Upper lobe of left lung (tissue), 4 donors: Measurements from ENCODE around the gene OSTC.

Source experiments
- CTCF ChIP-seq, 6 experiments: fragments of 450-650 bp in 4 of 6; fragments of 200-600 bp in 2 of 6; sonication (generic) in 2 of 6; IDR thresholded peaks; one replicate each; pipeline ENCODE4 v1.5.1; 2016 to 2019; ENCODE audit warnings: antibody characterized with exemption in 6 of 6
- EP300 ChIP-seq, 4 donors: sonication (generic); formaldehyde crosslinking; IDR thresholded peaks; one replicate each; pipeline ENCODE4 v1.5.1; 2017; ENCODE audit warnings: antibody characterized with exemption in 4 of 4, control low read depth in 2 of 4
- POLR2A ChIP-seq, 4 donors: fragments of 450-650 bp; IDR thresholded peaks; one replicate each; pipeline ENCODE4 v1.5.1; 2016 to 2017; ENCODE audit warnings: antibody characterized with exemption in 4 of 4, mild to moderate bottlenecking in 2 of 4

DNA sequence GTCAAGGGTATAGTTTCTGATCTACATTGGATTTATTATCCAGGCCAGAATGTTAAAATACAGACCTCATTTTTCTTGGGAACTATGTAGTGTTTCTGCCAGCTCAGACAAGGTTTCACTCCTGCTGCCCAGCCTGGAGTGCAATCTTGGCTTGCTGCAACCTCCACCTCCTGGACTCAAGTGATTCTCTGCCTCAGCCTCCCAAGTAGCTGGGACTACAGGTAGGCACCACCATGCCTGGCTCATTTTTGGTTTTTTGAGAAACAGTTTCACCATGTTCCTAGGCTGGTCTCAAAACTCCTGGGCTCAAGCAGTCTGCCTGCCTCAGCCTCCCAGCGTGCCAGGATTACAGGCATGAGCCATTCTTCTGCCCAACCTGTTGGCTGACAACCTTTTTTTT, 24.3 kb upstream of the OSTC start:
- no peak for TF ChIP-seq CTCF (IDR thresholded peaks at IDR 0.05)
- TF ChIP-seq EP300 (IDR thresholded peaks at IDR 0.05): no peak
- no peak for TF ChIP-seq POLR2A (IDR thresholded peaks at IDR 0.05)
